RWPE2 (cell line): Measurements from ENCODE around the gene SLC17A7.

ENCODE experiments used
- ATAC-seq: fragments of 200-7000 bp; cut with Tn5 transposase; 3 replicates; pipeline ENCODE4 v1.9.1; 2021; ENCODE audit warnings: low read depth
- DNase-seq: peaks from one replicate; pipeline ENCODE4 v3.0.0-alpha.2; 2020; ENCODE audit warnings: low spot score
- H3K27ac ChIP-seq: fragments of 450-650 bp; 2 replicates; pipeline ENCODE4 v1.5.1; 2017; ENCODE audit warnings: mild to moderate bottlenecking; ENCODE audit not compliant: poor library complexity, severe bottlenecking
- H3K27me3 ChIP-seq: fragments of 250-450 bp; sonication (Bioruptor Pico); 2 replicates; pipeline ENCODE4 v1.5.1; 2021; ENCODE audit warnings: mild to moderate bottlenecking, moderate library complexity; ENCODE audit not compliant: insufficient read depth, poor library complexity, severe bottlenecking
- H3K36me3 ChIP-seq: fragments of 250-450 bp; sonication (Bioruptor Pico); 2 replicates; pipeline ENCODE4 v1.5.1; 2020; ENCODE audit warnings: low read depth, mild to moderate bottlenecking, moderate library complexity
- H3K4me1 ChIP-seq: fragments of 250-450 bp; sonication (Bioruptor Pico); 2 replicates; pipeline ENCODE4 v1.5.1; 2021; ENCODE audit warnings: mild to moderate bottlenecking, moderate library complexity; ENCODE audit not compliant: insufficient read depth, poor library complexity, severe bottlenecking
- H3K4me3 ChIP-seq: fragments of 250-450 bp; sonication (Bioruptor Pico); 2 replicates; pipeline ENCODE4 v1.5.1; 2021; ENCODE audit warnings: mild to moderate bottlenecking, moderate library complexity; ENCODE audit not compliant: severe bottlenecking
- H3K9me3 ChIP-seq: fragments of 250-450 bp; sonication (Bioruptor Pico); 2 replicates; pipeline ENCODE4 v1.5.1; 2021; ENCODE audit warnings: mild to moderate bottlenecking, moderate library complexity; ENCODE audit not compliant: severe bottlenecking
- CTCF ChIP-seq: fragments of 450-650 bp; IDR thresholded peaks from one replicate; pipeline ENCODE4 v1.5.1; 2017; ENCODE audit warnings: mild to moderate bottlenecking, moderate library complexity; ENCODE audit not compliant: poor library complexity, severe bottlenecking

Gene SLC17A7

GRCh38 chr19:49458567-49458903 is 17.2 kb upstream of the SLC17A7 start:
- no peak overlapping the region for H3K4me3 ChIP-seq

GRCh38 chr19:49456326-49456725 is 15.0 kb upstream of the SLC17A7 start:
- peaks cover 6% of the 10 kb centered on the region for H3K4me1 ChIP-seq
- no peak overlapping the region for H3K4me3 ChIP-seq
- DNase-seq, result no peak
- H3K27ac ChIP-seq, result no peak overlapping the region
- TF ChIP-seq CTCF, result no peak
- no peak for ATAC-seq
- no peaks in the 10 kb centered on the region for H3K27me3 ChIP-seq
- no peaks in the 10 kb centered on the region for H3K9me3 ChIP-seq
- H3K36me3 ChIP-seq, result peaks cover 10% of the 10 kb centered on the region

More at GRCh38 chr19:49458567-49458903, 17.2 kb upstream of the SLC17A7 start:
- no peak for DNase-seq
- H3K9me3 ChIP-seq, result no peaks in the 10 kb centered on the region
- ATAC-seq, result no peak
- peaks cover 10% of the 10 kb centered on the region for H3K36me3 ChIP-seq
- TF ChIP-seq CTCF, result no peak
- no peak overlapping the region for H3K27ac ChIP-seq
- H3K4me1 ChIP-seq, result peaks cover 6% of the 10 kb centered on the region
- H3K27me3 ChIP-seq, result no peaks in the 10 kb centered on the region

- no peak overlapping the region for H3K4me3 ChIP-seq
- no peaks in the 10 kb centered on the region for H3K27me3 ChIP-seq
- TF ChIP-seq CTCF, result no peak
- ATAC-seq, result no peak
- no peaks in the 10 kb centered on the region for H3K9me3 ChIP-seq
- no peak overlapping the region for H3K27ac ChIP-seq
- DNase-seq, result no peak
- peaks cover 6% of the 10 kb centered on the region for H3K4me1 ChIP-seq
- peaks cover 10% of the 10 kb centered on the region for H3K36me3 ChIP-seq
These were observed 14.4 kb upstream of the SLC17A7 start for GRCh38 chr19:49455773-49456172.

GRCh38 chr19:49453757-49454240 is 12.5 kb upstream of the SLC17A7 start:
- peaks cover 6% of the 10 kb centered on the region for H3K4me1 ChIP-seq
- no peak for DNase-seq

More at GRCh38 chr19:49453757-49454240, 12.5 kb upstream of the SLC17A7 start:
- Histone ChIP-seq H3K4me3 (peak overlapping the region; percentile 47), H3K36me3 (peaks cover 21% of the 10 kb centered on the region), H3K27ac (peak overlapping the region; percentile 81), H3K27me3 (no peaks in the 10 kb centered on the region), H3K9me3 (no peaks in the 10 kb centered on the region)
- ATAC-seq, result no peak
- no peak for TF ChIP-seq CTCF
